IMR-90 (cell line): ENCODE data around the gene SDK1.

Experiments
- CHD1 ChIP-seq: IDR thresholded peaks from 2 replicates; pipeline ENCODE4 v1.6.1; 2012; ENCODE audit warnings: low read depth, low read length, improper control_type of control experiment
- MAFK ChIP-seq: IDR thresholded peaks from 2 replicates; pipeline ENCODE4 v1.6.1; 2012; ENCODE audit warnings: low read depth, low read length, improper control_type of control experiment
- MXI1 ChIP-seq: IDR thresholded peaks from 2 replicates; pipeline ENCODE4 v1.6.1; 2012; ENCODE audit warnings: low read depth, mild to moderate bottlenecking, low read length, moderate library complexity, borderline replicate concordance
- POLR2A ChIP-seq: IDR thresholded peaks from 2 replicates; pipeline ENCODE4 v1.6.1; 2012; ENCODE audit warnings: mild to moderate bottlenecking, low read depth, low read length
- RCOR1 ChIP-seq: IDR thresholded peaks from 2 replicates; pipeline ENCODE4 v1.6.1; 2012; ENCODE audit warnings: mild to moderate bottlenecking, low read length, improper control_type of control experiment; ENCODE audit not compliant: insufficient replicate concordance
- RFX5 ChIP-seq: IDR thresholded peaks from 2 replicates; pipeline ENCODE4 v1.8.0; 2012; ENCODE audit warnings: low read depth, mild to moderate bottlenecking, low read length, moderate library complexity
- SMC3 ChIP-seq: fragments of 150-350 bp; IDR thresholded peaks from 2 replicates; pipeline ENCODE4 v1.6.1; 2016; ENCODE audit warnings: low read depth, mild to moderate bottlenecking, antibody characterized with exemption, low read length, moderate library complexity
- TF ChIP-seq, protein P1 (sequence below): conservative IDR thresholded peaks from 2 replicates; pipeline ENCODE4 v1.5.1; 2012; ENCODE audit warnings: mild to moderate bottlenecking, low read depth, low read length, improper control_type of control experiment
- TF ChIP-seq, protein P2 (sequence below): fragments of 150-350 bp; IDR thresholded peaks from 2 replicates; pipeline ENCODE4 v1.6.1; 2017; ENCODE audit warnings: mild to moderate bottlenecking, antibody characterized with exemption, low read length, low read depth
- TF ChIP-seq, protein P3 (sequence below): fragments of 150-350 bp; IDR thresholded peaks from 2 replicates; pipeline ENCODE4 v1.6.1; 2016; ENCODE audit warnings: low read depth, mild to moderate bottlenecking, low read length, moderate library complexity, borderline replicate concordance

DNA sequence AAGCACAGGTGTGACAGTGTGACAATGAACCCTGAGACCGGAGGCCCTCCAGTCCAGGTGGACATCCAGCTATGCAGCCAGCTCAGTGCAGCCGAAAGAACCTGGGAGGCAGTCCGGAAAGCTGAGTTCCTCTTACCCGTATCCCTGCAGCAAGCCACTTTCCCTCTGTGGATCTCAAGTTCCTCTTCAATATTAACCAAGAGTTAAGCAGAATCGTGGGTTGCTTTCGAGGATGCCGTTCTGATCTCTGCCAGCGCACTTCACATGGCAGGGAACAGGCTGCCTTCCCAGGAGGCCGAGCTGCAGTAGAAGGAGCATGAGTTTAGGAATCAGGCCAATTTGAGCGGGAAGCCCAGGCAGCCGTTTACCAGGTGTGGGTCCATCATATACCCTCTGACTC lies 591.6 kb downstream of the SDK1 start:
- TF ChIP-seq RCOR1: no peak
- TF ChIP-seq, protein P1, sequence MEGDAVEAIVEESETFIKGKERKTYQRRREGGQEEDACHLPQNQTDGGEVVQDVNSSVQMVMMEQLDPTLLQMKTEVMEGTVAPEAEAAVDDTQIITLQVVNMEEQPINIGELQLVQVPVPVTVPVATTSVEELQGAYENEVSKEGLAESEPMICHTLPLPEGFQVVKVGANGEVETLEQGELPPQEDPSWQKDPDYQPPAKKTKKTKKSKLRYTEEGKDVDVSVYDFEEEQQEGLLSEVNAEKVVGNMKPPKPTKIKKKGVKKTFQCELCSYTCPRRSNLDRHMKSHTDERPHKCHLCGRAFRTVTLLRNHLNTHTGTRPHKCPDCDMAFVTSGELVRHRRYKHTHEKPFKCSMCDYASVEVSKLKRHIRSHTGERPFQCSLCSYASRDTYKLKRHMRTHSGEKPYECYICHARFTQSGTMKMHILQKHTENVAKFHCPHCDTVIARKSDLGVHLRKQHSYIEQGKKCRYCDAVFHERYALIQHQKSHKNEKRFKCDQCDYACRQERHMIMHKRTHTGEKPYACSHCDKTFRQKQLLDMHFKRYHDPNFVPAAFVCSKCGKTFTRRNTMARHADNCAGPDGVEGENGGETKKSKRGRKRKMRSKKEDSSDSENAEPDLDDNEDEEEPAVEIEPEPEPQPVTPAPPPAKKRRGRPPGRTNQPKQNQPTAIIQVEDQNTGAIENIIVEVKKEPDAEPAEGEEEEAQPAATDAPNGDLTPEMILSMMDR: no peak
- TF ChIP-seq, protein P2, sequence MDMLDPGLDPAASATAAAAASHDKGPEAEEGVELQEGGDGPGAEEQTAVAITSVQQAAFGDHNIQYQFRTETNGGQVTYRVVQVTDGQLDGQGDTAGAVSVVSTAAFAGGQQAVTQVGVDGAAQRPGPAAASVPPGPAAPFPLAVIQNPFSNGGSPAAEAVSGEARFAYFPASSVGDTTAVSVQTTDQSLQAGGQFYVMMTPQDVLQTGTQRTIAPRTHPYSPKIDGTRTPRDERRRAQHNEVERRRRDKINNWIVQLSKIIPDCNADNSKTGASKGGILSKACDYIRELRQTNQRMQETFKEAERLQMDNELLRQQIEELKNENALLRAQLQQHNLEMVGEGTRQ: no peak
- no peak for TF ChIP-seq MAFK
- TF ChIP-seq RFX5: no peak
- TF ChIP-seq MXI1: no peak
- no peak for TF ChIP-seq CHD1
- TF ChIP-seq, protein P3, sequence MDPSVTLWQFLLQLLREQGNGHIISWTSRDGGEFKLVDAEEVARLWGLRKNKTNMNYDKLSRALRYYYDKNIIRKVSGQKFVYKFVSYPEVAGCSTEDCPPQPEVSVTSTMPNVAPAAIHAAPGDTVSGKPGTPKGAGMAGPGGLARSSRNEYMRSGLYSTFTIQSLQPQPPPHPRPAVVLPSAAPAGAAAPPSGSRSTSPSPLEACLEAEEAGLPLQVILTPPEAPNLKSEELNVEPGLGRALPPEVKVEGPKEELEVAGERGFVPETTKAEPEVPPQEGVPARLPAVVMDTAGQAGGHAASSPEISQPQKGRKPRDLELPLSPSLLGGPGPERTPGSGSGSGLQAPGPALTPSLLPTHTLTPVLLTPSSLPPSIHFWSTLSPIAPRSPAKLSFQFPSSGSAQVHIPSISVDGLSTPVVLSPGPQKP: no peak
- no peak for TF ChIP-seq POLR2A
- no peak for TF ChIP-seq SMC3
